GM06990 (cell line): ENCODE data around the gene PDE8B.

Experiments used
- DNase-seq: peaks from one replicate; pipeline ENCODE4 v3.0.0-alpha.2; 2011; ENCODE audit not compliant: insufficient read length; ENCODE audit errors: extremely low read depth
- H3K27me3 ChIP-seq: replicated peaks from 2 replicates; pipeline ENCODE4 v1.6.0; 2011; ENCODE audit warnings: low read length; ENCODE audit not compliant: control insufficient read depth, insufficient read depth
- H3K36me3 ChIP-seq: 2 replicates; pipeline ENCODE4 v1.5.1; 2011; ENCODE audit warnings: low read length; ENCODE audit not compliant: control insufficient read depth, insufficient read depth
- H3K4me3 ChIP-seq: replicated peaks from 2 replicates; pipeline ENCODE4 v1.5.1; 2011; ENCODE audit warnings: low read depth, mild to moderate bottlenecking, control low read depth, low read length
- CTCF ChIP-seq: IDR thresholded peaks from 2 replicates; pipeline ENCODE4 v1.5.1; 2011; ENCODE audit warnings: low read length, control low read depth, mild to moderate bottlenecking, inconsistent platforms; ENCODE audit not compliant: insufficient read depth, poor library complexity, severe bottlenecking

The PDE8B gene

GRCh38 chr5:77295863-77296378 lies 85.4 kb downstream of the PDE8B start:
- Histone ChIP-seq H3K4me3 (no peak overlapping the region), H3K36me3 (no peaks in the 10 kb centered on the region), H3K27me3 (no peaks in the 10 kb centered on the region)
- DNase-seq = no peak
- TF ChIP-seq CTCF = no peak

GRCh38 chr5:77298146-77298545 lies 87.7 kb downstream of the PDE8B start:
- no peak overlapping the region for H3K4me3 ChIP-seq
- no peaks in the 10 kb centered on the region for H3K27me3 ChIP-seq
- TF ChIP-seq CTCF = no peak

GRCh38 chr5:77300451-77300850 lies 90.0 kb downstream of the PDE8B start:
- no peak overlapping the region for H3K4me3 ChIP-seq
- no peaks in the 10 kb centered on the region for H3K27me3 ChIP-seq
- TF ChIP-seq CTCF = no peak
- DNase-seq = no peak
- H3K36me3 ChIP-seq = no peaks in the 10 kb centered on the region

More at GRCh38 chr5:77298146-77298545, 87.7 kb downstream of the PDE8B start:
- no peak for DNase-seq
- H3K36me3 ChIP-seq = no peaks in the 10 kb centered on the region

- Histone ChIP-seq H3K4me3 (no peak overlapping the region), H3K27me3 (no peaks in the 10 kb centered on the region), H3K36me3 (no peaks in the 10 kb centered on the region)
- no peak for TF ChIP-seq CTCF
- no peak for DNase-seq
These were observed 91.0 kb downstream of the PDE8B start for GRCh38 chr5:77301447-77301883.

- H3K27me3 ChIP-seq = no peaks in the 10 kb centered on the region
- no peak for DNase-seq
- no peaks in the 10 kb centered on the region for H3K36me3 ChIP-seq
- TF ChIP-seq CTCF = no peak
- H3K4me3 ChIP-seq = no peak overlapping the region
These were observed 91.8 kb downstream of the PDE8B start for GRCh38 chr5:77302247-77302646.

- Histone ChIP-seq H3K27me3 (no peaks in the 10 kb centered on the region), H3K36me3 (no peaks in the 10 kb centered on the region), H3K4me3 (no peak overlapping the region)
- no peak for DNase-seq
- no peak for TF ChIP-seq CTCF
These were observed 92.2 kb downstream of the PDE8B start for GRCh38 chr5:77302653-77303052.
